Measurements from ENCODE around the gene TRIB2. TPM values are rescaled to one million over a fixed set of nuclear protein-coding genes. Genes with fewer than 3 reads are reported as not detected.

The TRIB2 gene
- total and polyA plus RNA-seq, 2 donors (not counting 3 experiments of a cell fraction or from before 2014, with no cell fraction given): 15.8 to 20.5 TPM

GRCh38 chr2:12712881-12713280 is 3.9 kb upstream of the TRIB2 start:
- no peak for DNase-seq (ENCODE audit: low read depth, low spot score)
- Histone ChIP-seq H3K27ac (ENCODE audit: insufficient read depth, low read depth, low read length) (no peak overlapping the region), H3K79me2 (ENCODE audit: control insufficient read depth, insufficient read depth, low read length) (no peaks in the 10 kb centered on the region), H3K4me1 (ENCODE audit: control insufficient read depth, extremely low read depth, insufficient read depth, low read length) (peaks cover 22% of the 10 kb centered on the region), H3K4me3 (replicated peaks in 1 of 3; ENCODE audit: insufficient read depth in 1 of 3, low read depth in 1 of 3, low read length in 3 of 3) (no peak overlapping the region), H3K9me3 (replicated peaks; ENCODE audit: control insufficient read depth, insufficient read depth, low read length) (no peaks in the 10 kb centered on the region), H3K36me3 (ENCODE audit: control insufficient read depth in 2 of 2, extremely low read depth in 1 of 2, insufficient read depth in 2 of 2, low read length in 2 of 2) (no peaks in the 10 kb centered on the region), H3K9ac (replicated peaks; ENCODE audit: extremely low read depth, insufficient read depth, low read length) (no peak overlapping the region), H3K4me2 (ENCODE audit: insufficient read depth, low read length) (no peak overlapping the region), H4K20me1 (replicated peaks; ENCODE audit: control insufficient read depth, extremely low read depth, insufficient read depth, low read length) (no peaks in the 10 kb centered on the region), H3K27me3 (ENCODE audit: control insufficient read depth in 2 of 2, insufficient read depth in 2 of 2, low read length in 2 of 2) (no peaks in the 10 kb centered on the region), H2AFZ (ENCODE audit: low read depth, low read length) (no peak overlapping the region), H3K9me1 (replicated peaks; ENCODE audit: control insufficient read depth, extremely low read depth, insufficient read depth, low read length) (no peaks in the 10 kb centered on the region)
- dilution Hi-C loops (cut with MboI; ENCODE audit: extremely low pct_ligation_motif_present, low sequenced_read_pairs) (loop anchor here (25.0 kb wide), 1 partner anchor 151 kb away; no protein-coding TSS in a partner anchor), intact Hi-C loops (cut with micrococcal nuclease) (no loop called here)
- ChIA-PET CTCF (no interaction called here), POLR2A (no interaction called here)
- no peak for FAIRE-seq
- BruUV-seq (replicated peaks): no TSS peak
- TF ChIP-seq CTCF (IDR thresholded peaks at IDR 0.05; ENCODE audit: extremely low read depth in 1 of 2, insufficient read depth in 1 of 2, low read depth in 1 of 2, low read length in 2 of 2): no peak
- no peak for TF ChIP-seq MAX (IDR thresholded peaks at IDR 0.05; ENCODE audit: insufficient read depth, insufficient read length)
- no peak for TF ChIP-seq FOS (IDR thresholded peaks at IDR 0.05; ENCODE audit: borderline replicate concordance, insufficient read depth, low read length)
- no peak for TF ChIP-seq JUN (IDR thresholded peaks at IDR 0.05; ENCODE audit: borderline replicate concordance, insufficient read depth, insufficient read length, low read depth)
- TF ChIP-seq POLR2A (IDR thresholded peaks at IDR 0.05; ENCODE audit: low read depth, low read length): no peak
- TF ChIP-seq MYC (IDR thresholded peaks at IDR 0.05; ENCODE audit: low read depth, low read length): no peak
- TF ChIP-seq EZH2 (IDR thresholded peaks at IDR 0.05; ENCODE audit: borderline replicate concordance, low read depth, low read length, severe bottlenecking): no peak
- no peak for TF ChIP-seq GATA2 (IDR thresholded peaks at IDR 0.05; ENCODE audit: insufficient read depth, insufficient read length, low read depth, low read length)
- no peak for TF ChIP-seq POLR2AphosphoS5 (IDR thresholded peaks at IDR 0.05; ENCODE audit: insufficient read depth, low read depth, low read length)
